Brain microvascular endothelial cell (primary cell): ENCODE measurements around the gene HSPA1B.

Source experiments
- DNase-seq: peaks from one replicate; pipeline ENCODE4 v3.0.0-alpha.2; 2020
- H3K27ac ChIP-seq: fragments of 250-450 bp; sonication (Bioruptor Pico); 2 replicates; pipeline ENCODE4 v1.5.1; 2020; ENCODE audit warnings: mild to moderate bottlenecking, moderate library complexity
- H3K27me3 ChIP-seq: fragments of 250-450 bp; sonication (Bioruptor Pico); replicated peaks from 2 replicates; pipeline ENCODE4 v1.5.1; 2020; ENCODE audit warnings: mild to moderate bottlenecking
- H3K36me3 ChIP-seq: fragments of 250-450 bp; sonication (Bioruptor Pico); replicated peaks from 2 replicates; pipeline ENCODE4 v1.5.1; 2020; ENCODE audit warnings: mild to moderate bottlenecking
- H3K4me3 ChIP-seq: 2 replicates; pipeline ENCODE4 v1.5.1; 2011; ENCODE audit warnings: low read depth, mild to moderate bottlenecking, control low read depth, low read length, moderate library complexity
- CTCF ChIP-seq: IDR thresholded peaks from 2 replicates; pipeline ENCODE4 v1.5.1; 2011; ENCODE audit warnings: low read depth, mild to moderate bottlenecking, moderate library complexity, low read length, control low read depth, inconsistent platforms; ENCODE audit errors: missing control alignments
- in situ Hi-C: cut with HindIII; loops from 2 replicates; pipeline ENCODE4 v1.10.0; 2017; ENCODE audit warnings: low sequenced_read_pairs, low pct_ligation_motif_present

The HSPA1B gene

GRCh38 chr6:31876357-31876756 lies 48.8 kb downstream of the HSPA1B start:
- no peaks in the 10 kb centered on the region for H3K27me3 ChIP-seq
- H3K27ac ChIP-seq, result no peak overlapping the region
- H3K4me3 ChIP-seq, result no peak overlapping the region
- no peak for TF ChIP-seq CTCF
- in situ Hi-C loops, result no loop called here
- peaks cover 22% of the 10 kb centered on the region for H3K36me3 ChIP-seq
- DNase-seq, result no peak

- Histone ChIP-seq H3K36me3 (peaks cover 26% of the 10 kb centered on the region), H3K4me3 (no peak overlapping the region), H3K27me3 (no peaks in the 10 kb centered on the region), H3K27ac (no peak overlapping the region)
- DNase-seq, result no peak
- no peak for TF ChIP-seq CTCF
- in situ Hi-C loops, result no loop called here
These were observed 49.6 kb downstream of the HSPA1B start for GRCh38 chr6:31877125-31877650.

GRCh38 chr6:31877651-31878161 lies 50.2 kb downstream of the HSPA1B start:
- DNase-seq, result no peak
- Histone ChIP-seq H3K27me3 (no peaks in the 10 kb centered on the region), H3K36me3 (peaks cover 30% of the 10 kb centered on the region), H3K27ac (no peak overlapping the region), H3K4me3 (no peak overlapping the region)
- no peak for TF ChIP-seq CTCF
- in situ Hi-C loops, result no loop called here

GRCh38 chr6:31878222-31878621 lies 50.7 kb downstream of the HSPA1B start:
- no peak overlapping the region for H3K27ac ChIP-seq
- TF ChIP-seq CTCF, result no peak
- DNase-seq, result no peak
- H3K4me3 ChIP-seq, result no peak overlapping the region
- peaks cover 32% of the 10 kb centered on the region for H3K36me3 ChIP-seq
- in situ Hi-C loops, result no loop called here
- no peaks in the 10 kb centered on the region for H3K27me3 ChIP-seq

- Histone ChIP-seq H3K27ac (no peak within 1 kb of the TSS), H3K4me3 (no peak within 1 kb of the TSS), H3K36me3 (peaks cover 37% of the 10 kb centered on the region), H3K27me3 (no peaks in the 10 kb centered on the region)
- no peak for DNase-seq
- in situ Hi-C loops, result no loop called here
- no peak for TF ChIP-seq CTCF
These were observed 51.2 kb downstream of the HSPA1B start, which contains the start of gene SLC44A4 for GRCh38 chr6:31878726-31879125. TSS of gene SLC44A4 (minus strand) at chr6:31878997. CDS start at chr6:31878980, 17 bp downstream.

GRCh38 chr6:31879143-31879542 lies 51.6 kb downstream of the HSPA1B start:
- Histone ChIP-seq H3K27ac (no peak overlapping the region), H3K36me3 (peaks cover 38% of the 10 kb centered on the region), H3K4me3 (no peak overlapping the region), H3K27me3 (no peaks in the 10 kb centered on the region)
- no peak for DNase-seq
- in situ Hi-C loops, result no loop called here
- no peak for TF ChIP-seq CTCF
